ES-I3 (cell line): ENCODE measurements around the gene ADCY5.

Source experiments
- H3K36me3 ChIP-seq: 2 replicates; pipeline ENCODE4 v1.6.1; 2013; ENCODE audit warnings: mild to moderate bottlenecking, low read length, control low read depth, moderate library complexity; ENCODE audit not compliant: insufficient read depth
- H3K4me1 ChIP-seq: 2 replicates; pipeline ENCODE4 v1.6.1; 2013; ENCODE audit warnings: mild to moderate bottlenecking, control low read depth, low read length; ENCODE audit not compliant: insufficient read depth
- H3K9ac ChIP-seq: 2 replicates; pipeline ENCODE4 v1.6.1; 2013; ENCODE audit warnings: low read depth, mild to moderate bottlenecking, low read length, moderate library complexity
- H3K9me3 ChIP-seq: 2 replicates; pipeline ENCODE4 v1.6.1; 2013; ENCODE audit warnings: mild to moderate bottlenecking, low read length, moderate library complexity; ENCODE audit not compliant: control insufficient read depth, insufficient read depth

ADCY5 gene

DNA sequence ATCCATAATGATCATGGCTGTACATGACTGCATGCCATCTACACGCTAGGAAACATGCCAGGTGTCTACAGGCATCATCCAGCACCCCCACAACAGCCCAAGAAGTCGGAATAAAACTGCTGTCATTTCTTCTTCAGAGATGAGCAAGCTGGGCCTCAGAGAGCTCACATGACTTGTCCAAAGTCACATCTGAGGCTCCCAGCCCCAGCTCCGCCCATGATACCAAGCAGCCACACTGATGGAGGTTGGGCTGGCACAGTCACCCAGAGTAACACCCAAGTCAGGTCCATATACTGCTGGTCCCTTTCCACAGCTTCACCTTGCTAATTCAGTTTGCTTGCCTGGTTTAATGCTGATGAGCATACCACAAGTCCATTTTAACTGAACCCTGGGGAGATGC lies 130.5 kb downstream of the ADCY5 start:
- no peaks in the 10 kb centered on the region for H3K9me3 ChIP-seq
- H3K9ac ChIP-seq = no peak overlapping the region
- H3K36me3 ChIP-seq = no peaks in the 10 kb centered on the region
- peaks cover 23% of the 10 kb centered on the region for H3K4me1 ChIP-seq

- Histone ChIP-seq H3K9ac (no peak overlapping the region), H3K36me3 (no peaks in the 10 kb centered on the region), H3K4me1 (peaks cover 23% of the 10 kb centered on the region), H3K9me3 (no peaks in the 10 kb centered on the region)
Observed at GRCh38 chr3:123317716-123318115, 131.2 kb downstream of the ADCY5 start.

GRCh38 chr3:123315271-123315595 lies 133.7 kb downstream of the ADCY5 start:
- peak overlapping the region; percentile 4; the same call in 1 of the 2 replicates for H3K9ac ChIP-seq
- no peaks in the 10 kb centered on the region for H3K36me3 ChIP-seq
- peaks cover 38% of the 10 kb centered on the region for H3K4me1 ChIP-seq

DNA sequence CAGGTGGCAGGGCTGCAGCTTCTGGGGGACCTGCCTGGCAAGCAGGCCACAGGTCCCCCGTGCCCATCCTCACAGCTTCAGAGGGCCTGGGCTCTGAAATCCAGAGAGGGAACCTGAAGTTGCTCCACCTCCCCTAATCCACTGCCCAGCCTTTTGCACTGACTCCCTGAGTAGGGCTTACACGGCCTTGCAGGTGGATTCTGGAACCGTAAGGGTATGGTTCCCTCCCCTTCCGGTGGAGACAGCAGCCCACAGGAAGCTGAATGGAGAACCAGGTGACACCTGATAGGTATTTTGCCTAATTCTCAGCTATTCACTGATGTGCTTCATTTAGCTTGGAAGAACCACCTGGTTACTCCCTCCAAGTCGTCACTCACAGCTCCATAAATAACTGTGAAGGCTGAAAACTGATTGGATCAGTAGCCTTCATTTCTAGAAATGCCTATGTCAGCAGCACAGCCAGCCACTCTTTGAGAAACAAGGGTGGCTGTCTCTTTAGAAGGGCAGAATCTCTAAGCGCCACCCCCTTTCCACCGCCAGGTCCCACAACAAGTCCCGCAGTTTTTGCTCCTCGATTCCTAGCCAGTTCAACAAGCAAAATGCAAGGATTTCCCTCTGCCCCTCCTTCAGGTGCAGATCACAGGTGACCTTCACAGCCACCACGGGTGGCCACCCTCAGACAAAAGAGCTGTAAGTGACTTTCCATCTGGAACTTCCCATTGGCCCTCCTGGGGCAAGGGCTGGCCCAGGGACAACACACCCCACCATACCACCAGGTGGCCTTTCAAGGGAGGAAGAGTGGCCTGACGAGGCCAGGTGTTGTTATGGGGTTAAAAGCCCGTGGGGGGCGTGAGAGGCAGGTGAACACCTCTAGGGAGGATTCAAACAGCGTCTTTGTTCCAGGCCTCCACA lies 134.3 kb downstream of the ADCY5 start:
- H3K9me3 ChIP-seq = no peaks in the 10 kb centered on the region
- H3K4me1 ChIP-seq = peaks cover 35% of the 10 kb centered on the region
- no peaks in the 10 kb centered on the region for H3K36me3 ChIP-seq
- peak overlapping the region; percentile 28 for H3K9ac ChIP-seq

More at GRCh38 chr3:123315271-123315595, 133.7 kb downstream of the ADCY5 start:
- H3K9me3 ChIP-seq = no peaks in the 10 kb centered on the region

DNA sequence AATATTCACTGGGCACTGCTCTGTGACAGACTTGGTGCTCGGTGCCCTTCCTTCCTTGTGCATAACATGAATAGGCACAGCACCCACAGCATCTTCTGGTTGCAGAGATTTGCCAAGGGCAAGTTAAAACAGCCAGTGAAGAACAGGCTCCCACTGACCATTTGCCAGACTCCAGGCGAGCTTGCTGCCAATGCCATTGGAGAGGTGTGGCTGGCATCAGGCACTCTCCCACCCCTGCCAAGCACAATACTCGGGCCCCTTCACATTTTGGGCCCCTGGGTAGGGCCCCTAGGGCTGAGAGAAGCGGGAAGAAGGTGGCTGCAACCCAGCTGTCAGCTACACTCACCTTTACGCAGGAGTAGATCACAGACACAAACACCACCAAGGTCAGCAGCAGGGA lies 135.0 kb downstream of the ADCY5 start:
- Histone ChIP-seq H3K9me3 (no peaks in the 10 kb centered on the region), H3K9ac (peak overlapping the region; percentile 28), H3K4me1 (peaks cover 31% of the 10 kb centered on the region), H3K36me3 (no peaks in the 10 kb centered on the region)

- Histone ChIP-seq H3K36me3 (no peaks in the 10 kb centered on the region), H3K9me3 (no peaks in the 10 kb centered on the region), H3K9ac (no peak overlapping the region), H3K4me1 (peaks cover 31% of the 10 kb centered on the region)
Observed at GRCh38 chr3:123312331-123313265, 136.3 kb downstream of the ADCY5 start.

- peaks cover 28% of the 10 kb centered on the region for H3K4me1 ChIP-seq
- no peaks in the 10 kb centered on the region for H3K36me3 ChIP-seq
- no peaks in the 10 kb centered on the region for H3K9me3 ChIP-seq
- no peak overlapping the region for H3K9ac ChIP-seq
Observed at GRCh38 chr3:123311201-123311600, 137.7 kb downstream of the ADCY5 start.

DNA sequence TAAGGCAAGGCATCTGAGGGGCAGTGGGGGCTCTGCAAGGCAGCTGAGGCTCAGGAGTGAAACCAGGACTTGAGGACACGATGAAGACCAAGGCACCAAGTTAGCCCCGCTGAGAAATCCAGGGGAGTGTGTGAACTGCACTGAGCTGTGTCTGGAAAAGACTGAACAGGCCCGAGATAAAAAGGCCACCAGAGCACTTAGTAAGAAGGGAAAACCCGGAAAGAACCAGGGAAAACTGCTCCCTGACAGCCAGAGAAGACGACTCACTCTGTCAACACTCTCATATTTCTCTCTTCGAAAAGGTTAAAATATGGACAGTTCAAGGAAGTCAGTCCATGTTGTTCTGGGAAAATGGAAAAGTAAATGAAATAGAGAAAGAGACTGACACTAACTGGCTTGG lies 138.1 kb downstream of the ADCY5 start:
- H3K9me3 ChIP-seq = no peaks in the 10 kb centered on the region
- peaks cover 23% of the 10 kb centered on the region for H3K4me1 ChIP-seq

GRCh38 chr3:123310186-123310585 lies 138.7 kb downstream of the ADCY5 start:
- no peak overlapping the region for H3K9ac ChIP-seq
- H3K4me1 ChIP-seq = peaks cover 19% of the 10 kb centered on the region
- H3K9me3 ChIP-seq = no peaks in the 10 kb centered on the region
- no peaks in the 10 kb centered on the region for H3K36me3 ChIP-seq

More for the DNA sequence above, 138.1 kb downstream of the ADCY5 start:
- Histone ChIP-seq H3K36me3 (no peaks in the 10 kb centered on the region), H3K9ac (no peak overlapping the region)

DNA sequence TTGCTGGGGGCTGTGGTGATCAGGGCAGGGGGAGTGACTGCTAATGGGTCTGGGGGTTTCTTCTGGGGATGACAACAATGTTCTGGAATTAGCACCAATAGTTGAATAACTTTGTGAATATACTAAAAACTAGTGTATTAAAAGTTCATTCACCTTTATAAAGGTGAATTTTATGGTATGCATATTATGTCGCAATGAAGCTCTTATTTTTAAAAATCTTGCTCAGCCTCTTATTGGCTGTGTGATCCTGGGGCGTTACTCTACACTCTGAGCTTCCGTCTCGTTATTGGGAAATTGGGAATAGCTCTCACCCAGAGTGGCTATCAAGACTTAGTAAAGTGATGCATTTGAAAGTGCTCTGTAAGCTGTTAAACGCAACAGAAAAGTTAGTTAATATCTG lies 141.8 kb downstream of the ADCY5 start:
- no peaks in the 10 kb centered on the region for H3K9me3 ChIP-seq
- H3K4me1 ChIP-seq = peaks cover 16% of the 10 kb centered on the region
- H3K9ac ChIP-seq = no peak overlapping the region
- H3K36me3 ChIP-seq = no peaks in the 10 kb centered on the region; the same call in 1 of the 2 replicates

DNA sequence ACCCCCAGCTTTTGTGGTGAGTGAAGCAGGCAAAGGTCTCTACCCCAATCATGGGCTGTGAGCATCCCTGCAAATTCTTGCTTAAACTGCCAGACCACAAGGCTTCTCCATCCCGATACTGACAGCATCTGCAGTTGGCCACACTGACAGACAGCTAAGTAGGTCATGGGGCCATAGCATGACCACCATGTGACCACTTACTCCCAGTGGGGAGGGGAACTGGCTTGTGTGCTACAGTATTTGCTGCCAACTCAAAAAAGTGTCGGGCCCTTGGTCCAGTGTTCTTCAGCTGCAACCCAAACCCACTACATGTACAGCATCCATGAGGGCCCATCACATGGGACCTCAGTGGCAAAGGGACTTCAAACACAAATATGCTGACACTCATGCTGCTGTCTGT lies 143.7 kb downstream of the ADCY5 start:
- no peak overlapping the region for H3K9ac ChIP-seq
- H3K36me3 ChIP-seq = no peaks in the 10 kb centered on the region; the same call in 1 of the 2 replicates
- no peaks in the 10 kb centered on the region for H3K4me1 ChIP-seq
- H3K9me3 ChIP-seq = no peaks in the 10 kb centered on the region

GRCh38 chr3:123303976-123304560 lies 144.8 kb downstream of the ADCY5 start:
- no peak overlapping the region for H3K9ac ChIP-seq
- no peaks in the 10 kb centered on the region; the same call in 1 of the 2 replicates for H3K36me3 ChIP-seq
- H3K9me3 ChIP-seq = no peaks in the 10 kb centered on the region
- H3K4me1 ChIP-seq = no peaks in the 10 kb centered on the region

DNA sequence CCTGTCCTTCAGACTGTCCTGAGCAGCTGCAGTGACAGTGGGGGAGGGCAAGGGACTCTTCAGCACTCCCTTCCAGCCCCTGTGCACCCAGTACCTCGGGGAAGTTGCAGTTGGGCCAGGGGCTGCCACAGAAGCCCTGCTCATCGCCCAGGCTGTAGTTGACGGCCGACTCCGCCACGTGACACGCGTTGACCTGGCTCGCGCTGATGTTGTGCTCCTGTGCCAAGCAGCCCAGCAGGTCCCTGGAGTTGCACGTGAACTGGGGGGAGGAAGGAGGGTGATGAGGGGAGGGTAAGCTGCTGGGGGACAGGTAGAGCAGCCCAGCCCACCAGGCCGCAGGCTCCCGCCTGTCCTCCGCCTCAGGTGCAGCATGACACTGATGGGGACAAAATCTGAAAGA lies 145.9 kb downstream of the ADCY5 start:
- H3K9ac ChIP-seq = no peak overlapping the region
- no peaks in the 10 kb centered on the region for H3K9me3 ChIP-seq
- no peaks in the 10 kb centered on the region; the same call in 1 of the 2 replicates for H3K36me3 ChIP-seq
- H3K4me1 ChIP-seq = no peaks in the 10 kb centered on the region
